ENCODE data around the gene SPRED2.

Gene SPRED2, protein sequence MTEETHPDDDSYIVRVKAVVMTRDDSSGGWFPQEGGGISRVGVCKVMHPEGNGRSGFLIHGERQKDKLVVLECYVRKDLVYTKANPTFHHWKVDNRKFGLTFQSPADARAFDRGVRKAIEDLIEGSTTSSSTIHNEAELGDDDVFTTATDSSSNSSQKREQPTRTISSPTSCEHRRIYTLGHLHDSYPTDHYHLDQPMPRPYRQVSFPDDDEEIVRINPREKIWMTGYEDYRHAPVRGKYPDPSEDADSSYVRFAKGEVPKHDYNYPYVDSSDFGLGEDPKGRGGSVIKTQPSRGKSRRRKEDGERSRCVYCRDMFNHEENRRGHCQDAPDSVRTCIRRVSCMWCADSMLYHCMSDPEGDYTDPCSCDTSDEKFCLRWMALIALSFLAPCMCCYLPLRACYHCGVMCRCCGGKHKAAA

DNA sequence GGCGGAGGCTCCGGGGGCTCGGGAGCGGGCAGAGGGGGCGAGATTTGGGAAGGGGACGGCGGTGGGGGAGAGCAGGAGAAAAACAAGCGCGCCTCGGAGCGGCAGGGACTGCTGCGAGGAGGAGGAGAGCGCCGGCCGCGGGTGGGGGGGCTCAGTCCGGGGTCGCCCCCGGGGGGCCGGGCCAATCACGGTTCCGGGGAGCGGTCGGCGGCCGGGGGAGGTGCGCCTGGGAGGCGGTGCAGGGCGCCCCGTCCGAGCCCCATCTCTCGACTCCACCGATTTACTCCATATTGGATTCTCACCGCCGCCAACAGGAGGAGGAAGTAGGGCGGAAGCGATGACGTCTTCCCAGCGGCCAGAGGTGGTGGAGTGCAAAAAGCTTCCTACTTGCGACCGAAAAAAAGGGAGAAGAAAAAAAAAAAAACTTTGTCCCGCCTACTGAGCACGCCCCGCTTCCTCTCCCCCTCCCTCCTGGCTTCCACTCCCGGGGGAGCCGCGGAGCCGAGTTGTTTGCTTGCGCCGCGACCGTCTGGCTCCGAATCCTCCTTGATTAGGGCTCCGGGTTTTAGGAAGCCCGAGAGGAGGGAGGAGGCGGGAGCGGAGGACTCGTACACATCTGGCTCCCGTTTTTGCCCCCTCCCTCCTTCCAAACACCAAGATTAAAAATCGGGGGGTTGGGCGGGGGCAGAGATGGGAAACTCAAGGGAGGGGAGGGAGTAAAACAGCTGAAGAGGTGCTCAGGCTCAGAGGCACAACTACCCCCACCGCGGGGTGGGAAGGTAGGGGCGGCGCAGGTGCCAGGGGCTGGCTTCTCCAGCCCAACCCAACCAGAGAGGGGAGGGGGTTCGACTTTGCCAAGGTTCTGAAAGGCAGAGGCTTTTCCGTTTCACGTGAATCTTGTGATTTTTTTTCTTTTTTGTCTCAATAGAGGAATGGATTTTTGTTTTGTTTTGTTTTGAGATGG lies at the start of gene SPRED2:
TSS of gene SPRED2 (minus strand) at position 373 of the 964 bp plus-strand sequence. CDS start 612 bp downstream, outside the sequence.
- peak; percentile 80 for DNase-seq

DNA sequence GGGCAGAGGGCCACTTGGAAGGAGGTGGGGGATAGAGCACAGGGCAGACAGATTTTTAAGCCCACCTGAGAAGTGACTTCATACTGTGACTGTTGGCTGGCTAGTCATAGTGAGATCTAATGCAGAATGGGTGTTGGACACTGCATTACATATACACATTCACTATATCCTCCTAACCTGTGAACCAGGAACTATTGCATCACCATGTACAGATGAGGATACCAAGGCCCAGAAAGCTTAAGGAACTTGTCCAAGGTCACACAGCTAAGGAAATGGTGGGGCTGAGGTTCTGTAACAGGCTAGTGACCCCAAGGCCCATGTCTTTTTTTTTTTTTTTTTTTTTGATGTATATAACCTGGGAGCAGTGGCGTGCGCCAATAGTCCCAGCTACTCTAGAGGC lies 49.6 kb upstream of the SPRED2 start:
- DNase-seq, result no peak

DNA sequence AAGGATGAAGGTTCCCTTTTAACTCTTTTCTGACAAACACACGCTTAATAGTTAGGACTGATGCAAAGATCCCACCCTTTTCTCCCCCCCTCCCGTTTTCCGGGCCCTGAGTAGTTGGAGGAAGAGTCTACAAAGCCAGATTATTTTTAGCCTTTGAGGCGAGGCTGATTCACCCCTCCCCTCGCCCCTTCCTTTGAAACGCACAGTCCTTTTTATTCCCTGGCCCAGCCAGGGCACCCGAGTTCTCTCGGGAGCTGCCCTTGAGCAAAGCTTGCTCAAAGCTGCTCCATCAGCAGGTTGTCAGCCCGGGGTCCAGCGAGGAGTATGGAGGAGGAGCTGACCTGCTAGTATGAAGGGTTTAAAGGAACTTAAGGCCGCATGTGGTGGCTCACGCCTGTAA lies 47.1 kb upstream of the SPRED2 start:
- no peak for DNase-seq

DNA sequence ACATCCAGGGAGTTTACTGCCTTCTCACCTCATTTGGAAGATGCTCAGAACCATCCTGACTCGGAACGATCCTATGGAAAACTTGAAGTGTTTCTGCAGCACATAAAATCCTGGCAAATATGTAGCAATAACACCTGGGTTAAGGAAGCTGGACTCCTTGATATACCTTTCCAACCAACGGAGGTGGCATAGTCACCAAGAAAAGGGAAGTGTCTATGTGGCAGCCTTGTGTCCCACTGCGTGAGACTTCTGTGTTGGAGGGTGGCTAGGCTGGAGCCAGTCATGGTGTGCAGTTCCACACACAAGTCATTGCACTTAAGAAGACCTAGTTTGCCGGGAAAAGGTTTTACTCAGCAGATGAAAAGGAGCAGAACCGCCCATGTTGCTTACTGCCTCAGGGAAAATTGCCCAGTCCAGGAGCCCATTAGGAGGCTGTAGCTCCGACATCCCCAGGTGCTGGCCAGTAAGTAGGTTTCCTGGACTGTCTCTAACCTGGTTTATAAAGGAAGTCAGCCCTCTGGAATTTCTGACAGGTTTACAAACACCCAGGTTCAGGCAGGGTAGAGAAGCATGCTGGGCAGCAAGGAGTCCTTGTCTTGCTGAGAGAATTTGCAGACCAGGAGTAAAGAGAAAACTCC lies 46.2 kb upstream of the SPRED2 start:
- DNase-seq, result no peak

DNA sequence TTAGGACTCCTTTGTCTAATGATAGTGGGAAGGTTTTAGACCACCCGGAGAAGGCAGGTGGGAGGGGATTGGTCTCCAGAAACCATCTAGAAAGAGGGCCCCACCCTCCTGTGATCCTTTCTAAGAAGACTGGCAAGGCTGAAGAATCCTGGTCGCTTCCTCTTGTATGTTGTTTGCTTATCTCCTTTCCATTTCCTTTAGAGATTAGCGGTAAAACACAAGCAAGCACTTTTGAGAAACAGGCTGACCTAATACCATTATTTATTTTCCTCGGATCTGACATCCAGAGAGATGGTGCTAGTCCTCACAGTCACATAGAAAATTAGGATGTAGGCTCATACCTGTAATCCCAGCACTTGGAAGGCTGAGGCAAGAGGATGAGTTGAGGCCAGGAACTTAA lies 45.2 kb upstream of the SPRED2 start:
- no peak for DNase-seq

DNA sequence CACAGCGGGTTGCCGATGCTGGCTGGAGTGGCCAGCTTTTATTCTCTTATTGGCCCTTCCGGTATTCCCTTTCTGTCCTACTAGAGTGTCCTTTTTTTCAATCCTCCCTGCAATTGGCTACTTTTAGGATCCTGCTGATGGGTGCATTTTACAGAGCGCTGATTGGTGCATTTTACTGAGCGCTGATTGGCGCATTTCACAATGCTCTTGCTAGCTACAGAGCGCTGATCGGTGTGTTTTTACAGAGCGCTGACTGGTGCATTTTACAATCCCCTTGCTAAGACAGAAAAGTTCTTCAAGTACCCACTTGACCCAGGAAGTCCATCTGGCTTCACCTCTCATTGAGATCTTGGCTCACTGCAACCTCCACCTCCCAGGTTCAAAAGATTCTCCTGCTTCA lies 44.4 kb upstream of the SPRED2 start:
- no peak for DNase-seq

DNA sequence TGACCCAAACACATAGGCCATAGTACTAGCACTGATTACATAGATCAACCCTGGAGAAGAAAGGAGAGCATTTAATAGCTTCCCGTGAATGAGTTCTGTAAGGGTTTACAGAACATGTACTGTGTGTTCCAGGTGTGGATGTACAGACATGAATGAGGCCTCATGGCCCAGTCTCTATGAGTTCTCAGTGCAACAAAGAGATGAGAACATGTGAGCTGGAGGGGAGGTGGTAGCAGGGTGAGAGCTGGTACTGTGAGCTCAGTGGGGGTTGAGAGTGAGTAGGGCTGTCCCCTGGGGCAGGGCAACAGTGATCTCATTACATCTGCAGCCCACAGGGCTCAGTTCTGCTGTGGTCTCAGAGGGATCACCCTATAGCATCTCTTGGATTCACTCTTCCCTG lies 42.6 kb upstream of the SPRED2 start:
- no peak for DNase-seq

DNA sequence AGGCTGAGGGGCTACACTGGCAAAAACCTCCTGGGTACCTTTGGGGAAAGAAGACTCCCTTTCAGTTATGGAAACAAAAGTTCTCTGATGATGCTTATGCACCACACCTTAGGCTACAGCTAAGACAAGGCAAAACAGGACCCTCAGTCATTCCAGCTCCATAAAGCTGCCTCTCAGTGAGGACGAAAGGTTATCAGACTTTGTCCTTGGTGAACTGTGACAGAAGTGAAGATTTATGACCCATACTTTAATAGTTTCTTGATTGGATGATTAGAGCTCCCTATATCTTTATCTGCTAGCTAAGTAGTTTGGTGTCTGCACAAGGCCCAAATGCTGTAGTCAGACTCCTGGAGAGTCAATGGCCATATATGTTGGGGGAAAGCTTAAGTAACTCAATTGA lies 40.6 kb upstream of the SPRED2 start:
- DNase-seq, result no peak

DNA sequence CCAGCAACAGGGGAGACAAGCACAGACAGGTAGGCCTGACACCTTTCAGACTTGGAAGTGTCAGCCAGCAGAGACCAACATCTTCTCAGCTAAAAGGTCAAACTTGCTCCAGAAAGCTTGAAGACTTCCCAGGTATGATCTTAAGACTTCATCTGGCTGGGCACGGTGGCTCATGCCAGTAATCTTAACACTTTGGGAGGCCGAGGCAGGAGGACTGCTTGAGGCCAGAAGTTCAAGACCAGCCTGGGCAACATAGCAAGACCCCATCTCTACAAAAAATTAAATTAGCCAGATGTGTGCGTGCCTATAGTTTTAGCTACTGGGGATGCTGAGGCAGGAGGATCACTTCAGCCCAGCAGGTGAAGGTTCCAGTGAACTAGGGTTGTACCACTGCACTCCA lies 39.0 kb upstream of the SPRED2 start:
- no peak for DNase-seq

DNA sequence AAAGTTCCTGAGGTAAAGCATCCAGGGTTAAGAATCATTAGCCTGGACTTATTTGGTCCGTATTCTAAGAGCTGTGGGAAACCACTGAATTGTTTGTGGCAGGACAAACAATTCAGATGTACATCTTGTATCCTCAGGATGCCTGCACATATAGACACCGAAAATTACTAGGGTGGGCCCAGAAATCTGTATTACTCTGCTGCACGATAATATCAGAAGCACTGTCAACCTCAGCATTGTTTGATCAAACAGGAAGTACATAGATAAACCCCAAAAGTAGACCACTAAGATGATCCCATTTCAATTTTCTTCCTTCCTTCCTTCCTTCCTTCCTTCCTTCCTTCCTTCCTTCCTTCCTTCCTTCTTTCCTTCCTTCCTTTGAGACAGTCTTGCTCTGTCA lies 34.2 kb upstream of the SPRED2 start:
- DNase-seq, result no peak

DNA sequence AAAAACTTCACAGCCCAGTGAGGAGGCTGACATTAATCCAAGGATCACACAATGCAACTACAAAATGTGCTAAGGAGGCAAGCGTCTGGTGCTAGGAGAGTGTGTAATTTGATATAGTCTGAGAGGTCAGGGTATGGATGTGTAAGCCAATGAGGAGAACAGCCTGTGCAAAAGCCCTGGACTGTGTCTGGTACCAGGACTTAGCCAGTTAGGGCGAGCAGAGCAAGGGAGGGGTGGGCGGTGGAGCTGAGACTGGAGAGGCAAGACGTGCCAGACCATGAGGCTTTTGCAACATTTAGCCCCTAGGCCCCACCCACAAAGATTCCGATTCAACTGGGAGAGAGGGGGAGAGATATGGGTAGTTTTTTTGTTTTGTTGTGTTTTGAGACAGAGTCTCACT lies 33.5 kb upstream of the SPRED2 start:
- DNase-seq, result no peak

DNA sequence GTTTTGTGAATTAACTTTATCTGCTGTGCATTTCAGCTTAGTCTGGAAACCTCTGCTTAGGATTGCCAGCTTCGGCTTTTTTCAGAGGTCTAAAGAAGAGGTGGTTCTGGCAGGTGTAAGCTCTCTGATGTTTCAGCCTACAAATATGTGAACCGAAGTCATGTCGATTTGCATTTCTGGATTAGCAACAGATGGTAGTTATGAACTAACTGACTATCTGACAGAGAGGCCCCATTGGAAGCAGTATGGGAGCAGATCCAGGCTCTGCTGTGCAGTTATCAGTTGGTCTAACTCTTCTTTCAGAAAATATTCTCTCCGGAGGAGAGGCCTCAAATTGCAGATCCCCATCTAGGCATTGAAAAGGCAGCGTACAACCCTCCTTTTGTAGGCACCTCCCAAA lies 32.7 kb upstream of the SPRED2 start:
- no peak for DNase-seq

DNA sequence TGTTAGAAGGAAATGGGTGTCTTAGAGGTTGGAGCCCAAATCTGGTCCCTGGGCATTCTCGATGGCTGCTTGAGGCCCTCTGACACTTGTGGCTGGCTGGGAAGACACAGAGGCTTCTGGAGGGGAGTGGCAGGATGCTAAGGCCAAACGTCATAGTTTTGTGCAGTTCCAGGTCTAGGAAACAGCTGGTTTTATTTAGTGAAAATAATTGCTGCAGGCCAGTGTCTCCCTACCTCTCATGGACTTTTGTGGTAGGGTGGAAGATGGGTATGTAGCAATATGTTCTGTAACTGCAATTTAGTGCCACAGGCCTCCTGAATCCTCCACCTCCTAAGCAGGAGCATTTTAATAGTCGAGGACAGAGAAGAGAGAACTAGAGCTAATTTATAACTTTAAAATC lies 32.2 kb upstream of the SPRED2 start:
- DNase-seq, result no peak

DNA sequence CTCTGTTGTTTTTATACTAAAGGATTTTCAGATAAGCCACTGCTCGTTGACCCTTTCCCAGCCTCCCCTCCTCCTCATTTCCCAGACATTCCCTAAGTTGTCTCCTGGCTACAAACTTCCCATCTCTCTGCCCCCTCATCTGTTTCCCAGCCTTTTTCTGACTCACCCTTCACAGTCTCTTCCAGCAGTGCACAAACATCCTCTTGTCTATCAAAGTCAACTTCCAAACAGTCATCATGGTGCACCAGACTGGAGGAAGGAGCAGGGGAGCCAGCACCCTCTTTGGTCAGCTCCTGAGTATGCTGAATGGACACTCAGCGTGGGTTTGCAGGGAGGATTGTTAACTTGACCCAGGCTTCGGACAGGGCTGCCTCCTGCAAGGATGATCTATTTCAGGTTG lies 26.6 kb upstream of the SPRED2 start:
- DNase-seq, result no peak

DNA sequence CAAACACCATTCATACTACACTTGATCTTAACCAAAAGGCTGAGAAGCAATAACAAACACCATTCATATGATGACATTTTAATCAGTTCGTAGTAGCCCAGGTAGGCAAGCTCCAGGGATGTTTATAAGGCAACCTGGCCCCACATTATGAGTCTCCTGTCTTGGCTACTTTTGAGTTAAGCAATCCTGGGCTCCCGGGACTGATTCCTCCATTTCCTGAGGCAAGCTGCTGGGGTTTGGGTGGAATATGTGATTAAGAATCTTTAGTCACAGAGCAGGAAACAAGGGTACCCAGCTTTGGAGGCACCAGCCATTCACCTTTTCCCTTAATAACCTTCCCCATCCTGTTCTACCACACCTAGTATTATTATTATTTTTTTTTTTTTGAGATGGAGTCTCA lies 24.5 kb upstream of the SPRED2 start:
- DNase-seq, result no peak

DNA sequence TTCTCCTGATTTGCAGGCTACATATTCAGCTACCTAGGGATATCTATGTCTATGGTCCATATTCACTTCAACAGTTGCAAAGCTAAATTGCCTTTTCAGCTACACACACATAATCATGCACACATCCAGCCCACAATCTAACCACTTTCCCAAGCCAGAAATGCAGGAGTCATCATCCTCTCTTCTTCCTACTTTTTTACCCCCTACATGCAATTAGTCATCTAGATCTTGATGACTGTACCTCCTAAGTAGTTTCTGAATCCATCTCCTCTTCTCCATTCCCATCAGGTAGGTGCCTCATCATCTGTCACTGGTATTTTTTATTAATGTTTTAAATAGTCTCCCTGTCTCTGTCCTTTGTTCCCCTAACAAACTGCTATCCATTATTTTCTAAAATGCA lies 23.7 kb upstream of the SPRED2 start:
- no peak for DNase-seq

DNA sequence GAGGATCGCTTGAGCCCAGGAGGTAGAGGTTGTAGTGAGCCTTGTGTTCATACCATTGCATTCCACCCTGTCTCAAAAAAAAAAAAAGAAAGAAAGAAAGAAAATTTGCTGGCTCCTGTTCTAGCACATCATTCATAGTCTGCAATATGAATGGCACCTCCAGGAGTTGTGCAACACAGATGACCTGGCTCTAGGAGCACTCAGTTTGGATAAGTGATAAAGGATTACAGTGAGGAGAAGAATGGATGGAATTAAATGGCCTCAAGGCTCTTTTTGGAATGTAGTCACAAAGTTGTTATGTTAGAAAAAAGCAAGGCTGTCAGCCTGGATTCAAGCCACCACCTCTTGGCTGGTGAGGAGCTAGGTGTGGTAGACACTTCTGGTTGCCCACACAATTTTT lies 21.5 kb upstream of the SPRED2 start:
- no peak for DNase-seq

DNA sequence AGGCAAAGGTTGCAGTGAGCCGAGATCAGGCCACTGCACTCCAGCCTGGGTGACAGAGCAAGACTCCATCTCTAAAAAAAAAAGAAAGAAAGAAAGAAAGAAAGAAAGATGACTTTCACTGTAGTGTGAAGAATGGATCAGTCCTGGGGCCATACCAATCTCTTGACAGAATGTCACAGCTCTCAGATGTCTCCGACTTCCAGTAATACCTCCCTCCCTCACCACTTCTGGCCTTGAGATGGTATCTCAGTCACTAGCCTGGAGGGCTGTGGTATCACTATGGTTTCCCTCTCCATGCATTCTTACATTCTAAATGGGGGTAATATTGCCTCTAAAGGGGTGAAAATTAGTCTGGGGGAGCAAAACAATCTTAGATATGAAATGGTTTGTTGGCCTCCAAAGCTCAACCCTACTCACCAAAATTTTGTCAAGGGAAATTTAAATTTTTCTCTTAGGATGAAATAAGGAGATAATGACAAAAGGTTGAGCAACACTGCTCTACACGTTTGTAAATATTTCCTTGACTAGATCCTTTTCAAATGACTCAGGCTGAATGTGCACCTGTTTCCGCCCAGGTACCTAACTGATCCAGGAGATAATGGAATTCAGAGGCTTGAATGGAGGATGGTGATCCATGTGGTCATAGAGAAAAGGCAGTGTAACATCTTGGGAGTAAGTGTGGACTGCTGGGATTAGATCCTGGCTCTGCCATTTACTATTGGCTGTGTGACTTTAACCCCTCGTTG lies 19.9 kb upstream of the SPRED2 start:
- DNase-seq, result no peak

DNA sequence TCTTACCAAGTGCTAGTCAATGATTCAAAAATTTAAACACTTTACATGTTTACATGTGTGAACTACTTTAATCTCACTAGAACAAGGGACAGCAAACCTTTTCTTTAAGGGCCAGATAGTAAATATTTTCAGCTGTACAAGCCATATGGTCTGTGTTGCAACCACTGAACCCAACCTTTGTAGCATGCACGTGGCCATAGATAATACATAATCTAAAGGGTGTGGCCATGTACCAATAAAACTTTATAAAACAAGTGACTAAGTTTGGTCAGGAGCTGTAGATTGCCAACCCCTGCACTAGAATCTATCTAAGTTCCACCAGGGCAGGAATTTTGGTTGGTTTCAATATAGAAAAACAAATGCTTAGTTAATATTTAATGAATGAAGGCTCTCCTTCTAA lies 18.4 kb upstream of the SPRED2 start:
- no peak for DNase-seq

DNA sequence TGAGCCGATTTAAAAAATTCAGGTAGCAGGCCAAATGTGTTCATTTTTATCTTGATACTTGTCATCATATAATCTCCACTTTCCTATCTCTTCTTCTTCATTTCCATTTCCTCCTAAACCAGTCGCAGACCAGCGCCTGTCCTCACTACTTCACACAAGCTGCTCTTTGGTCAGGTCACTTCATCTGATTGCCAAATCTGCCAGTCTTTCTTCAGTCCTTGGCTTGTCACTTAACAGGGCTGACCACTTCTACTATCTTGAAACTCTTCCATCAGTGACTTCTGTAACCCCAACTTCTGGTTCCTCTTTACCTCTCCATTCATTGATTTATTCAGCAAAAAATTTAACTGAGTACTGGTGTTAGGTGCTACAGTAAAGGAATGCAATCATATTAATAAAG lies 18.0 kb upstream of the SPRED2 start:
- no peak for DNase-seq

DNA sequence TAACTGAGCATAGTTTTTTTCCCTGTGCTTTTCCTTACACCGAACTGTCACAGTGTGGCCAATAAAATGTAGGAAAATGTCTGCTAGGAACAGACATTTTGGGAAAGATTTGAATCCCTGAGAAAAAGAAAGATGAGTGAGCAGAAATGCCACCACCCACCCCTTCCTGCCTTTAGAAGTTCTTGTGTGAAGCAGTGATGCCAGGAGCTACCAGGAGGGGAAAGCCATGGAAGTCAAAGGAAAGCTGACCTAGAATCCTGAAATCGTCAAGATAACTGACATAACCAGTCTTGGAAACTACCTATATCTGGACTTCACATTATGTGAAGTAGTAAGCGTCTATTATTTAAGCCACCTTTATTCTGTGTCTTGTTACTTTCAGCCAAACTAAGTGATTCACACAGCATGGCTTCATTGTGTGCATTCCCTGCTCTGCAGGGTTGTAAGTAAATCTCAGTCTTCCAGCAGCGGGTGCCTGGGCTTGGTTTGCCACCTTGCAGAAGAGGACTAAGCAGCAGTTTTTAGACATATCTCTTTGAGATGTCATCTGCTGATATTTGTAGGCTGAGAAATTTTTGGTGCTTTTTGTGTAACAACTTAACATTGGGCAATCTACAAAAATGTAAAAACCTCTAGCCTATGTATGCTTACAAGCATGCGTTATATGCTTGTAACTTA lies 11.2 kb upstream of the SPRED2 start:
- DNase-seq, result no peak

DNA sequence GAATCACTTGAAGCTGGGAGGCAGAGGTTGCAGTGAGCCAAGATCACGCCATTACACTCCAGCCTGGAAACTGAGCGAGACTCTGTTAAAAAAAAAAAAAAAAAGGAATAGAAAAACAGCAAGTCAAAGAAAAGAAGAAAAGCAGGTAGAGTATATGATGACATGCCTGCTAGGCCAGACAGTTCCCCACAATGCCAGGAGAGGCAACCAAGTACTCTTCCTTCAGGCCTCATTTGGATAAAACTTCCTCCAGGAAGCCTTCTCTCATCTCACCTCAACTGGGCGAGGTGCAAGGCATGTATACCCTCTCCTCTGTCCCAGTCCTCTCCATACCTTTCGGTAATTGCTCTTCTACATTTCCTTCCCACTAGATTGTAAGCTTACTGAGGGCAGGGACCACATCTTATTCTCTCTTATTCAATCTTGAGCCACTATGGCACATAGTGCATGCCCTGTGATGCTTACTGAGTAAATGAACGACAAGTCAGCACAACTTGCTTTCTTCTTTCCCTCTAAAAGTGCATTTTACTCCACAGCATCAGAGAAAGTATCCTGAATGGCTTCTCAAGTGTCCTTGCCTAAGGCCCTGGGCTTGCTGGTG lies 10.1 kb upstream of the SPRED2 start:
- DNase-seq, result no peak
